HEK293 (cell line): Measurements from ENCODE around the gene PKNOX1.
"Not testable (repeated sequence)": the region's sequence is repeated elsewhere in the genome, so short reads cannot be mapped to it uniquely, and the experiment has no call there.

ENCODE experiments used
- CTCF ChIP-seq: fragments of 450-650 bp; formaldehyde crosslinking; IDR thresholded peaks from 2 replicates; pipeline ENCODE4 v1.5.1; 2016; ENCODE audit warnings: missing biosample characterization, missing genetic modification characterization
- MZF1 ChIP-seq: fragments of 450-650 bp; formaldehyde crosslinking; IDR thresholded peaks from 2 replicates; pipeline ENCODE4 v1.5.1; 2017; ENCODE audit warnings: missing biosample characterization, missing genetic modification characterization, borderline replicate concordance
- OSR2 ChIP-seq: fragments of 450-650 bp; formaldehyde crosslinking; IDR thresholded peaks from 2 replicates; pipeline ENCODE4 v1.5.1; 2016; ENCODE audit warnings: missing biosample characterization, missing genetic modification characterization
- ZBTB21 ChIP-seq: fragments of 450-650 bp; formaldehyde crosslinking; IDR thresholded peaks from 2 replicates; pipeline ENCODE4 v1.5.1; 2017; ENCODE audit warnings: missing biosample characterization, missing genetic modification characterization
- ZNF248 ChIP-seq: fragments of 450-650 bp; formaldehyde crosslinking; IDR thresholded peaks from 2 replicates; pipeline ENCODE4 v1.5.1; 2017; ENCODE audit warnings: missing biosample characterization, missing genetic modification characterization
- ZNF335 ChIP-seq: fragments of 450-650 bp; formaldehyde crosslinking; conservative IDR thresholded peaks from 2 replicates; pipeline ENCODE4 v1.5.1; 2016; ENCODE audit warnings: missing biosample characterization, missing genetic modification characterization

GRCh38 chr21:43082587-43083300, 108.4 kb downstream of the PKNOX1 start:
- TF ChIP-seq CTCF; OSR2; MZF1 (tag by site-specific recombination); ZBTB21 (tag by site-specific recombination); ZNF335 (tag by site-specific recombination); ZNF248: not testable (repeated sequence)
